Right ventricle myocardium inferior (tissue), 1 donor: ENCODE data around the gene CLMN. TPM values are rescaled to one million over a fixed set of nuclear protein-coding genes. Genes with fewer than 3 reads are reported as not detected.
A peak's percentile ranks its signal among the peaks of the same experiment; 100 is the strongest.

ENCODE experiments used
- ATAC-seq: fragments of 200-7000 bp; cut with Tn5 transposase; one replicate; pipeline ENCODE4 v1.9.1; 2020; ENCODE audit warnings: mild to moderate bottlenecking, moderate library complexity
- DNase-seq: peaks from one replicate; pipeline ENCODE4 v3.0.0; 2021; ENCODE audit errors: missing footprints
- intact Hi-C: fragments of 100-400 bp; cut with DNase I; formaldehyde crosslinking; loops from one replicate; pipeline ENCODE4 v1.11.0; 2022
- total RNA-seq: library from RNA; stranded (reverse); fragmentation: NEBNext Ultra II Directional; extraction: Animal tissue kit (Norgen Biotek cat#: 25700); gene quantifications from one replicate; pipeline ENCODE4 v1.2.1, GENCODE V29; 2021
- donor health status: DM: no; HTN: yes; CAD: no; lungs with severe emphysema.

The CLMN gene
- total RNA-seq, 1 donor from 2014 or later: 7.6 TPM

- no peak for DNase-seq
- no peak for ATAC-seq
- intact Hi-C loops: no loop called here
Measured at GRCh38 chr14:95274874-95275273, 44.8 kb downstream of the CLMN start.

DNA sequence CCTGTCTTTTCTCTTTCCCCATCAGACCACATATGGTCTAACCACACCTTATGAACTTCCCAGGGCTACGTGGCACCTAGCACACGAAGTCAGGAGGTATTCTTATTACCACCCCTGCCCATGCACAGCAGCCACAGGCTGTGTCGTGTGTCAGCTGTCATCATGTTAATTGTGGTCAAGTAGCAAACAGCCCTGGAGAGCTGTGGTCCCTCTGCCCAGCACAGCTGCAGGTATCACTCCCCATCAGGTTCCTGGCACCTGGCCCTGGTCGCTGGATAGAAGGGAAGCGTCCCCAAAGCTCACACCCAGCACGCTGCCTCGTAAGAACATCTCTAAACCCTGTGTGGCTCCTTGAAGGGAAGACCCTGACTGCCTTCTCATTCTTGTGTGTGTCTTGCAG lies 45.4 kb downstream of the CLMN start:
- intact Hi-C loops: no loop called here
- no peak for DNase-seq
- ATAC-seq: no peak

- no peak for ATAC-seq
- intact Hi-C loops: no loop called here
- no peak for DNase-seq
Measured at GRCh38 chr14:95273001-95273978, 46.4 kb downstream of the CLMN start.

GRCh38 chr14:95272057-95272456 lies 47.7 kb downstream of the CLMN start:
- ATAC-seq (peak; percentile 20), DNase-seq (no peak)
- intact Hi-C loops: no loop called here

GRCh38 chr14:95270203-95270602 lies 49.5 kb downstream of the CLMN start:
- DNase-seq (no peak), ATAC-seq (no peak)
- intact Hi-C loops: no loop called here

DNA sequence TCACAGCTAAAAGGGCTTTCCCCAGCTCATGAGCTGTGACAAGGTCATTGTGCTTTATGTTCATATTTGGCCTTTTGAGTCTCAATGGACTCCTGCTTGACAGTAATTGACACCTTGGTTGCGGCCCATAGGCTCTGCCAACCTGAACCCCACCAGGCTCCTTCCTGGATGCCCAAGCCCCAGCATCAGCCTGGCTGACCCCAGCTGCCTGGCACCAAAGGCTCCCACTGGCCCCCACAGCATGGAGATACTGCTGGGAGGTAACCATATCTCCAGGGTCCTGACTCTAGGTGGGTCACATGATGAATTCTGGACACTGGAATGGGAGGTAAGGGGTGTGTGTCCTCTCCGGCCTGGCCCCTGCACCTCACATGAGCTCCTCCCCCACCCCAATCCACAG lies 50.2 kb downstream of the CLMN start:
- ATAC-seq (no peak), DNase-seq (no peak)
- intact Hi-C loops: no loop called here

DNA sequence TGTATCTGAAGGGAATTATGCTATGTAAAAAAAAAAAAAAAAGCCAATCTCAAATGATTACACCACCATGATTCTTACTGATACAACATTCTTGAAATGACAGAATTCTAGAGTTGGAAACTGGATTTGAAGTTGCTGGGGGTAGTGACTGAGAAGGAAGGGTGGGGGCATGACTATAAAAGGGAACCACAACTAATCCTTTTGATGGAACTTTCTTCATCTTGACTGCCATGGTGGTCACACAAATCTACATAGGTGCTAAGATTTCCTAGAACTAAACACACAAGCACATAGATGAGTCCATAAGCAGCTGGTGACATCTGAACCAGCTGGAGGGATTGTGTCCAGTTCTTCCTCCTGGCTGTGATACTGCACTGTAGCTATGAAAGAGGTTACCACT lies 51.4 kb downstream of the CLMN start:
- intact Hi-C loops: no loop called here
- no peak for DNase-seq
- no peak for ATAC-seq

- DNase-seq (no peak), ATAC-seq (no peak)
- intact Hi-C loops: no loop called here
Measured at GRCh38 chr14:95267306-95267705, 52.4 kb downstream of the CLMN start.

DNA sequence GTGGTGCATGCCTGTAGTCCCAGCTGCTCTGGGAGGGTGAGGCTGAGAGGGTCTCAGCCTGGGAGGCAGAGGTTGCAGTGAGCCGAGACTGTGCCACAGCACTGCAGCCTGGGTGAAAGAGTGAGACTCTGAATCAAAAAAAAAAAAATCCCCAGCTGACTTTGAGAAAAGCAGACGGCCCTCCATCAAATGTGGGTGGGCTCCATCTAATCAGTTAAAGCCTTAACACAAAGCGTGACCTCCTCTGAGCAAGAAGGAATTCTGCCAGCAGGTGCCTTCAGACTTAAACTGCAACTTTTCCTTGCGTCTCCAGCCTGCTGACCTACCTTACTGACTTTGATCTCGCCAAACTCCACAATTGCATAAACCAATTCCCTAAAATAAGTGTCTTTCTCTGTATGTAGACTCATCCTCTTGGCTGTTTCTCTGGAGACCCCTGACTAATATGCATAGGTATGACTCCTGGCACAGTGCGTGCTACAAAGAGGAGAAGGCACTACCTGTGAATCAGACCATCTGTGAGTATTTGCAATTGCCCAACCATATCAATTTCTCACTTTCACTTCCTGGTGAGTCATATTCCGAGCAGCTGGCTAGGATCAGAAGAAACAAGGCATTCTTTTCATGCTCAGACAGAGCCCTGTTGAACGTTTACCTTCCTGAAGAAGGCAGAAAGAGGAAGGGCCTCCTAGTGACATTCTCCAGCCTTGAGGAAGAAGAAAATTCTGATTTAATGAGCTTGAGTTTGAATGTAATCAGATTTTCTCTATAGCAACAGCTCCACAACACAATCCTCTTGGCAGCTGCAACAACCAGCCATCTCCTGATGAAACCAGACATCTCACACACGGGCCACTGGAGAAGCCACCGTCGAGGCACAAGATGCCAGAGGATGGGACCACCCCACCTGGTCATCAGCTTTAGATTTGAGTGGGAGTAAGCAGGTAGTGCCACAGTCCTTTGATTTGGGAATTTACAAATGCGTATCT lies 54.3 kb downstream of the CLMN start:
- no peak for DNase-seq
- intact Hi-C loops: no loop called here

GRCh38 chr14:95264271-95264973 lies 55.3 kb downstream of the CLMN start:
- intact Hi-C loops: no loop called here
- DNase-seq (no peak), ATAC-seq (no peak)

More for the DNA sequence above, 54.3 kb downstream of the CLMN start:
- ATAC-seq: peak; percentile 30

DNA sequence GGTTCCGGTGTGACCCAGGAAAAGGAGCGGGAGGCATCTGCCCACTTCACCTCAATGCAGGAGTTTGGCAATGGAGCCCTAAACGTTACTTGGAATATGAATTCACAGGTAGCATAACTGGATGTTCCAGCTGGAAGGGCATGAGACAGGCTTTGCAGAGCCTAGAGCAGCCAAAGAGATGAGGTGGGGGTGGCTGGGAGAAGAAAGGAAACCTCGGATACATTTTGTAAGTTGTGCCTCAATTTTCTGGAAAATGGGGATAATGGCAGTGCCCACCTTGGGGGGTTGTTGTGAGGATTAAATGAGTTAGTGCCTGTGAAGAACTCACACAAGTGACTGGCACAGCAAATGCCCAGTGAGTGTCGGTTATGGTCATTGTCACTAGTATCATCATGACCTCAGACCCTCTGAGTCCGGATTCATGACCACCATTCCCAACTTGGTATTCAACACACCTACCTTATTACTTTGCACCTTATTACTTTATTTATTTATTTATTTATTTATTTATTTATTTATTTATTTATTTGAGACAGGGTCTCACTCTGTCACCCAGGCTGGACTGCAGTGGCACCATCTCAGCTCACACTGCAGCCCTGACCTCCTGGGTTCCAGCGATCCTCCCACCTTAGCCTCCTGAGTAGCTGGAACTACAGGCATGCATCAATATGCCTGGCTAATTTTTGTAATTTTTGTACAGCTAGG lies 56.0 kb downstream of the CLMN start:
- no peak for ATAC-seq
- no peak for DNase-seq
- intact Hi-C loops: no loop called here

DNA sequence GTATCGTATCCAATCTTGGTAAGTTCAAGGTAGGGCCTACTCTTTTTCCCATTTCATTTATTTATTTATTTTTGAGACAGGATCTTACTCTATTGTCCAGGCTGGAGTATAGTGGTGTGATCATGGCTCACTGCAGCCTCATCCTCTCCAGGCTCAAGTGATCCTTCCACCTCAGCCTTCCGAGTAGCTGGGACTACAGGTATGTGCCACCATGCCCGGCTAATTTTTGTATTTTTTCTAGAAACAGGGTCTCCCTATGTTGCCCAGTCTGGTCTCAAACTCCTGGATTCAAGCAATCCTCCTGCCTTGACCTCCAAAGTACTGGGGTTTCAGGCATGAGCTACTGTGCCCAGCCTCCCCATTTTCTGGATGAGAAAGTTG lies 57.2 kb downstream of the CLMN start:
- no peak for DNase-seq
- intact Hi-C loops: no loop called here
- no peak for ATAC-seq

GRCh38 chr14:95261616-95262510 lies 57.8 kb downstream of the CLMN start:
- DNase-seq (no peak), ATAC-seq (peak; percentile 73)
- intact Hi-C loops: loop anchor here (2.0 kb wide), 1 partner anchor 105 kb away; the partner anchor contains the start of gene DICER1

DNA sequence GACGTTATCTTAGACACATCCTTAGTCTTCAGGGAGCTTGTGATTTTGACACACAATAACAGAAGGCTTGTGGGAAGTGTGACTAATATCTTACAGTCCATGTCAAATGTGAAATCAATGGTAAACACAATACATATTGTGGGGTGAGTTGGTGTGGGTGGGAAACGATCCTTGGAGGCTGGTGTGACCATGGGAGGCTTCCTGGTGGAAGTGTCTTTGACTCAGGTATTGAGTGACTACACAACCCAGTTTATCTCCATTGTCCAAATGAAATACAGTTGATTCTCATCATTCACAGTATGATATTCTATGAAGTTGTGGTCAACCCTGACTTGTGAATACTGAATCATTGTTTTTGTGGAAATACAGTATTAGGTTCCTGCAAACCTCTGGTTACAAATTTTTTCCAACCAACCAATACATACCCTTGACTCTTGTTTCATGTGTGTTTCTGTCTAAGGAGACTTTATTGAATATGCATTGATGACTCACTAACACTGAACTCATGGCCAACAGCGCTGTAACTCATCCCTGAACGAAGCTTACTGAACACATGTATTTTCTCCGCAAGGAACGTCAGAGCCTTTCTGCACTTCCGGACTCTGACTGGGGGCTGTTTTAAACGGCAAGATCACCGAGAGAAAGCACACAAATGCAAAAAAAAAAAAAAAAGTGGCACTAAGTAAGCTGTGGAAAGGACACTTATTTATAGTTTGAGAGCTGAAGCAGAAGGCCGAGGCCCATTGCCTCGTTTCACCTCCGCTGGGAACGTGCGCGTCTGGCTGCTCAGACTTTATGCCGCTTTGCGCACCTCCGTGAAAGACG lies 59.0 kb downstream of the CLMN start:
- intact Hi-C loops: loop anchor here (2.0 kb wide), 1 partner anchor 104 kb away; the partner anchor contains the start of gene DICER1
- ATAC-seq (peak; percentile 41), DNase-seq (no peak)

GRCh38 chr14:95258754-95259593 lies 60.7 kb downstream of the CLMN start:
- no peak for DNase-seq
- intact Hi-C loops: no loop called here
- ATAC-seq: no peak

DNA sequence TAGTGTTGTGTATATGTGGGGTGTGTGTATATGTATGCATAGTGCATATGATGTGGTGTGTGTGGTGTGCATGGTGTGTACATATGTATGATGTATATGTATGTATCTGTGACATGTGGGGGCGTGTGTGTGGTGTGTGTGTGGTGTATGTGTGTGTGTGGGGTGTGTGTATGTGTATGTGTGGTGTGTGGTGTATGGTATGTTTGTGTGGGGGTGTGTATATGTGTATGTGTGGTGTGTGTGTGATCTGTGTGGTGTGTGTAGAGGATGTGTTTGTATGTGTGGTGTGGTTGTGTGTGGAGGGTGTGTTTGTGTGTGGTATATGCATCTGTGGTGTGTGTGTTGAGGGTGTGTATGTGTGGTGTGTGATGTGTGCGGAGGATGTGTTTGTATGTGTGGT lies 61.6 kb downstream of the CLMN start:
- intact Hi-C loops: no loop called here

More for the DNA sequence above, 61.6 kb downstream of the CLMN start:
- ATAC-seq: no peak
- no peak for DNase-seq
